GM12874 (cell line): ENCODE results near the gene GALNT2.

Source experiments
- TF ChIP-seq, protein P1 (sequence below): IDR thresholded peaks from 2 replicates; pipeline ENCODE4 v1.5.1; 2011; ENCODE audit warnings: low read depth, mild to moderate bottlenecking, control low read depth, low read length, moderate library complexity; ENCODE audit not compliant: insufficient read depth

The GALNT2 gene

DNA sequence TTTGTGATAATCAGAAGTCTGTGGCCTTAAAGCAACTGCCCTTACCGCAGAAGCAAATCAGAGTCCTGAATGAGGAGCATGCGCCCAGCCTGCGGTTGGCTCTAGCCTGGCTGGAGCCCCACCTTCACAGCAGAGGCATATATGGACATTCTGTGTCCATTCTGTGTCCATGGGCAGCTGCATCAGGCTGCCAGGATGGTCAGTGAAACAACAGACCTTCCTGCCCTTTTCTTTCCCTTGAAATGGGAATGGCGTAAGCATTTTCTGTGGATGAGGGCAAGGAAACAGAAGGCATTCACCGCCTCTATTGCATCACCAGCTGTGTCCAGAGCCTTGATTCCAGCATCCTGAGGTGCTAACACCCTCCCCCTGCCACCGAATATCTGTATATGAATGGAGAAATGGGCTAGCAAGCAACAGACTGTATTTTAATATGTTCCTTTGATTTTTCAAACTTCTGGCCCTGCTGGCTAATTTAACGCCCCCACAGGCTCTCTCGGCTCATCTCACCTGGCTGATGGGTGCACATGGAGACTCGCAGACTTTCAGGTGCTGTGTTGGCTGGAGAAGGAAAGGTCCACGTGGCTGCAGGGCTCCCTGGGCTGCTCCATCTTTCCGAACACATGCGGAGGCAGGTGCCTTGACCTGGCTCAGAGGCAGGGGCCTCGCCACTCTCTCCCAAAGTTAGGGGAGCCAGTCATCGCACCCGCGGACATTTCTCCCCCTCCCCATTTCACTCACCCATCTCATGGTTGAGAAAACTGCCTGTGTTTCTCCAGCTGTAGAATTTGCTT lies 159.2 kb downstream of the GALNT2 start:
- TF ChIP-seq, protein P1, sequence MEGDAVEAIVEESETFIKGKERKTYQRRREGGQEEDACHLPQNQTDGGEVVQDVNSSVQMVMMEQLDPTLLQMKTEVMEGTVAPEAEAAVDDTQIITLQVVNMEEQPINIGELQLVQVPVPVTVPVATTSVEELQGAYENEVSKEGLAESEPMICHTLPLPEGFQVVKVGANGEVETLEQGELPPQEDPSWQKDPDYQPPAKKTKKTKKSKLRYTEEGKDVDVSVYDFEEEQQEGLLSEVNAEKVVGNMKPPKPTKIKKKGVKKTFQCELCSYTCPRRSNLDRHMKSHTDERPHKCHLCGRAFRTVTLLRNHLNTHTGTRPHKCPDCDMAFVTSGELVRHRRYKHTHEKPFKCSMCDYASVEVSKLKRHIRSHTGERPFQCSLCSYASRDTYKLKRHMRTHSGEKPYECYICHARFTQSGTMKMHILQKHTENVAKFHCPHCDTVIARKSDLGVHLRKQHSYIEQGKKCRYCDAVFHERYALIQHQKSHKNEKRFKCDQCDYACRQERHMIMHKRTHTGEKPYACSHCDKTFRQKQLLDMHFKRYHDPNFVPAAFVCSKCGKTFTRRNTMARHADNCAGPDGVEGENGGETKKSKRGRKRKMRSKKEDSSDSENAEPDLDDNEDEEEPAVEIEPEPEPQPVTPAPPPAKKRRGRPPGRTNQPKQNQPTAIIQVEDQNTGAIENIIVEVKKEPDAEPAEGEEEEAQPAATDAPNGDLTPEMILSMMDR, result no peak

DNA sequence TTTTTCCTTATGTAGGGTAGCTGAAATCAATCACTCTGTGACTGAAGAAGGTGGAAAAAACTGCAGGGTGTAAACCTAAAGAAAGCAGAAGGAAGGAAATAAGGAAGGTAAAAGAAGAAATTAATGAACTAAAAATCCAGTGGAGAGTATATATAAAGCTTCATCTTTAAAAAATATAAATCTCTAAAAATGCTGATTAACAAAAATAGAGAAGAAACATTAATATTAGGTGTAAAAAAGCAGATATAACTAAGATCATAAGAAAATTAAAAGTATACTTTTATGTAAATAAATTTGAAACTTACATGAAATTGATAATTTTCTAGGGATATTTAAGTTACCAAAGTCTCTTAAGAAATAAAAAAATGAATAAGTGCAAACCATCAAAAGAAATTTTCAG lies 159.8 kb downstream of the GALNT2 start:
- TF ChIP-seq, protein P1, result no peak

DNA sequence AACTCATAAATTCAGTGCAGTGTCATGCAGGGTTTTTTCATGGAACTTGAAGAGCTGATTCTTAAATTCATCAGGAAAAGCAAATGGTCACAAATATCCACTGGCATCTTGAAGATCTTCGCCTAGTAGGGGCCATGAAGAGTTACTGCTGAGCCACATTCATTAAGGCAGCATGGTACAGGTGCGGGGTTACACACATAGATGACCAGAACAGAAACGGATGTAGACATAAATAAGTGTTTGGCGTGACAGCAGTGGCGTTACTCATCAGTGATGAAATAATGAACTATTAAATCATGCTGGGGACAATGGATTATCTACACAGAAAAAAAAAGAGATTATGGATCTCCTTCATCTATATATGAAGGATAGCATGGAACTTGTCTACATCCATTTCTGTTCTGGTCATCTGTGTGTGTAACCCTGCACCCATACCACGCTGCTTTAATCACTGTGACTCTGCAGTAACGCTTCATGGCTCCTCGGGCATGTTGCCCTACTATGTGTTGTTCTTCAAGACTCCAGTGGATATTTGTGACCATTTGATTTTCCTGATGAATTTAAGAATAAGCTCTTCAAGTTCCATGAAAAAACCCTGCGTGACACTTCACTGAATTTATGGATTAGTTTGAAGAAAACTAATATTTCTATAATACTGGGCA lies 161.3 kb downstream of the GALNT2 start:
- TF ChIP-seq, protein P1, result no peak

DNA sequence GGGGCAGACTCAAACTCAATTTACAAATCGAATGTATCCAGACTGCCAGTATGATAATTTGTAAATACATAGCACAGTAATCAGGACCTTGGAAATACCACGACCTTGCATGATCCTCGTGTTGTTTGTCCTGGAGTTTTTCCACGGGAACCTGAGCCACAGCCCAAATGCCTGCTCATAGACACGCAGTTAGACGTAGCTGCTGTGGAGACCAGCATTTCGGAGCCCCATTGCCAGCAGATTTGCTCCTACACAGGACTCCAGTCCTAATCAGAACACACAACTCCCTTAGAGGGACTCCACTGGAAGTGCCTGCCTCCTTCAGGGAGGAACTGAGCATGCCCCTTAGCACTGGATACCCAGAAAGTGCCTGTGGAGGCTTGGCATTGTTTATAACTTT lies 163.2 kb downstream of the GALNT2 start:
- TF ChIP-seq, protein P1, result no peak

DNA sequence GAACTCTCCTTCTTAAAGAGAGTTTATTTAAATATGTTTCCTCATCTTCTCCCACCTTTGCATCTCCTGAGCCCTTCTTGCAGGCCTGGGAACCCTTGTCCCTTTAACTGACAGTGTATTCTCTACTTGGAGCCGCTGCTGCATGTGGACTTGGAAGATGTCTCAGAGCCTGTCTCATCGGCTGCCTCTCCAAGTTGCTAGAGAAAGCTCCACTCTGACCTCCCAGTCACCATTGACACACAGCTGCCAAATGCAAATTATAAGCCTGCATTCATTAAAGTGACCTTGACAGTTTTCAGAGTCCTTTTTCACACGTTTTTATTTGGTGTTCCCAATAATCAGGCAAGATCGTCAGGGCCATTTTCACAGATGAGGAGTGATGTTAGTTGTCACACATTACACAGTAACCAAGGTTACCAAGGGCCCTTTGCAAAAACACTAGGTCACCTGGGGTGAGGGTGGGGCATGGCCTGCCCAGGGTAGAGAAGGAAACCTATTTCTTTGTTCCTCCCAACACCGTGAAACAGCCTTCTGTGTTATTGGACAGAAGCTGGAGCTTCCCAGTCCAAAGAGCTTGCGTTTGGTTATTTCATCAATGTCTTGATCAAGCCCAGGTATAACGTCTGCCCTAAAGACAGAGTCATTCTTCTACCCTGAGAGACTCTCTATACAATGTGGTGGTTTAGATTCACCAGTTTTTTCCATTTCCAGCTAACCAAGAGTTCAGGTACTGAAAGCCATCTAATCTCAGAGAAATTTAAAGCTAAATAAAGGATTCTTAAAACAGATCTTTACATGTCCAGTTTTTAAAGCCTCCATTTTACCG lies 164.1 kb downstream of the GALNT2 start:
- TF ChIP-seq, protein P1, result no peak

DNA sequence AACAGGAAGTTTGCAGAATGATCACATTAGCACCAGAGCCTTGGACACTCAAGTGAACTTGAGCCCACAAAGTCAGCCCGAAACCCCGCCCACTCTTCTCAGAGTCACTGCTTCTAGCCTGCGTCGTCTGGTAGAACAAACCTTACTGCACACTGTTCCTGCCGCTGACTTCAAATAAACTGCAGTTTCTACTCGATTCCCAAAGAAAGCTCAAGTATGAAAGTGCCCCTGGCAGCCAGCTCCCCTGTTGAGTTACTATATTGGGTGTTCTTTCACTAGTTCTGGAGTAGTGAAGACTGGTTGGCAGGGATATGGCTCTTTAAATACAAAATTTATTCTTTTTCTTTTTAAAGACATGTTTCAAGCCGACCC lies 164.7 kb downstream of the GALNT2 start:
- TF ChIP-seq, protein P1, result no peak

DNA sequence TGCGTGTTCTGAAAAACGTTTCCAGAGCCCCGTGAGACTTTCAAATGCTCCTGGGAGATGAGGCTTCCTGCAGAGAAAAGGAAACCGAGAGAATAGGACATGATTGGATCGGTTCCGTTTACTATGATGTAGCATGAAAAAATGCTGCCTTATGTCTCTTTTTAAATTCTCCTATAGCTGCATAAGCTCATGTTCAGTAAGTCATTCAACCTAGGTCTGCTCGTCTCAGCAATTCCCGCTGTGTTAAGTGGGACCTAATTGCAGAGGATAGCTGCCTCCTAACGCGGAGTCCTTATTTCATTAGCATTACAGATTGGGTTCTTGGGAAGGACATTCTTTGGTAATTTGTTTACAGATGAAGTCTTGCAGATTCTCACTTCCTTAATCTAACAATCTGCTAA lies 165.3 kb downstream of the GALNT2 start:
- TF ChIP-seq, protein P1, result no peak
